HPDE6-E6E7 (cell line): ENCODE measurements around the gene ZNF598.
A peak's percentile ranks its signal among the peaks of the same experiment; 100 is the strongest.
"Not testable (repeated sequence)": the region's sequence is repeated elsewhere in the genome, so short reads cannot be mapped to it uniquely, and the experiment has no call there.

Experiments
- DNase-seq: peaks from one replicate; pipeline ENCODE4 v3.0.0; 2011; ENCODE audit warnings: missing footprints; ENCODE audit errors: extremely low spot score

ZNF598 gene

DNA sequence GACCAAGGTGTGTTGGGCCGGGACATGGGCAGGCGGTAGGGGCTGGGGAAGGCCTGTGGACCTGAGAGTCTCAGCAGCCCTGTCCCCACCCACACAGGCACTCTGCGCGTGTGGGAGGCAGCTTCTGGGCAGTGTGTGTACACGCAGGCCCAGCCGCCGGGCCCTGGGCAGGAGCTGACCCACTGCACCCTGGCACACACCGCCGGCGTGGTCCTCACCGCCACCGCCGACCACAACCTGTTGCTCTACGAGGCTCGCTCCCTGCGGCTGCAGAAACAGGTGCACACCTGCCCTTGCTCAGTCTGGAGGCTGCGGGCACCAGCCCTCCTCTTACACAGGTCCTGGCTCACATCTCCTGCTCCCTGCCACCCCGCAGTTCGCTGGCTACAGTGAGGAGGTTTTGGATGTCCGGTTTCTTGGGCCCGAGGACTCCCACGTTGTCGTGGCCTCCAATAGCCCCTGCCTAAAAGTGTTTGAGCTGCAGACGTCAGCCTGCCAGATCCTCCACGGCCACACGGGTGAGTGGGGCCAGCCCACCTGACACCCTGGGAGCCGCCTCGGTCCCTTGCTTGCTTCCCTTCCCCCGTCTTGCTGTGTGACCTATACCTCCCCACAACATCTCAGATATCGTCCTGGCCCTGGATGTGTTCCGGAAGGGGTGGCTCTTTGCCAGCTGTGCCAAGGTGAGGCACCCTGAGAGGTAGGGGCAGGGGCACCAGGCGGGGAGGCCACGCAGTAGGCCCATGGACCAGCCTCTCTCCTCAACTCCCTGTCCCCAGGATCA is 34.0 kb downstream of the ZNF598 start:
- no peak for DNase-seq

GRCh38 chr16:1974157-1975070 is 35.2 kb downstream of the ZNF598 start:
- DNase-seq: no peak

DNA sequence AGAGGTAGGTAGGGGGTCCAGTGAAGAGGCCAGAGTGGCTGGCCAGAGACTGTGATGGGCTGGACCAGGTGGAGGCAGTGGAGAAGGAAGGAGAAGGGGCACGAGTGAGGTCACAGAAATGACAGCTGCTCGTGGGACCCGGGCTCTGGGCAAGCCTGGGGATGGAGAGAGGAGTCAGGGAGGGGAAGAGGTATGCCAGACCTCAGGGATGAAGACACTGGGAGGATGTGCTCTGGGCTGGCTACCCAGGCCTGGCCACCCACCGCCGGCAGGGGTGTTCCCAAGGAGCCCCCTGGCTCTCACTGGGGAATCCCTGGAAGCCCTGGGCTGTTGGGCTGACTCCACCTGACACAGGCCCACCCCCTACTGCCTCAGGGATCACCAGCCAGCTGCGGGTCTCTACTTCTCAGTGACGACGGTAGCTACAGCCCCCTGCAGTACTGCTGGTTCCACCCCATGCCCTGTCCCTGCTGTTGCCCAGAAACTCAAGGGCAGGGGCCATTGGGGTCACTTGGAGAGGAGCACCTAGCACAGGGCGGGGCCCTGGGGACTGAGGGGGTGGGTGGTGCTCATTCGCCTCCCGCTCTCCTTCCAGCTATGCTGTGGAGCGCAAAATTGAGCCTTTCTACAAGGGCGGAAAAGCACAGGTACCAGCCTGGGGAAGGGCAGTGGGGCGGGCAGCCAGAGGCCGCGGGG is 36.0 kb downstream of the ZNF598 start:
- no peak for DNase-seq

GRCh38 chr16:1972490-1972877 is 37.1 kb downstream of the ZNF598 start:
- DNase-seq: no peak

- DNase-seq: peak; percentile 87
These were observed 37.7 kb downstream of the ZNF598 start, which contains the start of gene TBL3 for GRCh38 chr16:1971796-1972489. Gene TBL3 (plus strand): TSS chr16:1972053. CDS start chr16:1972165, 112 bp downstream.

DNA sequence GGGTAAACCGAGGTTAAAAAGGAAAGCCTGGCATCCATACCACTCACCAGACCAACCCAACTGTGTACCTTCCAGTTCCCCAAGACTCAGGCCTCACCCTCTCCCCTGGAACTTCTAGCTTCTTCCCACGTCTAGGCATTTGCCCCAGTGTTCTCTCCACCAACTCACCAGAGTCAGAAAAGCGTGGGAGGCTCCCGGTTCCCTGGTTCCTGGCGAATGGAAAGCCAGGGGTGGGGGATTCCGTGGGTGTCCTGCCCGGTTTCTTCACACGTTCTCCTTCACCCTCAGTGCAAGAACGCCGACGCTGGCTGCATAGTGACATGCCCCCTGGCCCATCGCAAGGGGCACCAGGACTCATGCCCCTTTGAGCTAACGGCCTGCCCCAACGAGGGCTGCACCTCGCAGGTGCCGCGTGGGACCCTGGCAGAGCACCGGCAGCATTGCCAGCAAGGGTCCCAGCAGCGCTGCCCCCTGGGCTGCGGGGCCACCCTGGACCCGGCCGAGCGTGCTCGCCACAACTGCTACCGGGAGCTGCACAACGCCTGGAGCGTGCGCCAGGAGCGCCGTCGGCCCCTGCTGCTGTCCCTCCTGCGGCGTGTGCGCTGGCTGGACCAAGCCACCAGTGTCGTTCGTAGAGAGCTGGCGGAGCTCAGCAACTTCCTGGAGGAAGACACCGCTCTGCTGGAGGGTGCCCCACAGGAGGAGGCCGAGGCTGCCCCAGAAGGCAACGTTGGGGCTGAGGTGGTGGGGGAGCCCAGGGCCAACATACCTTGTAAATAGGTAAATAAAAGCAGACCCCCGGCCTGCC is 41.3 kb downstream of the ZNF598 start:
- no peak for DNase-seq

DNA sequence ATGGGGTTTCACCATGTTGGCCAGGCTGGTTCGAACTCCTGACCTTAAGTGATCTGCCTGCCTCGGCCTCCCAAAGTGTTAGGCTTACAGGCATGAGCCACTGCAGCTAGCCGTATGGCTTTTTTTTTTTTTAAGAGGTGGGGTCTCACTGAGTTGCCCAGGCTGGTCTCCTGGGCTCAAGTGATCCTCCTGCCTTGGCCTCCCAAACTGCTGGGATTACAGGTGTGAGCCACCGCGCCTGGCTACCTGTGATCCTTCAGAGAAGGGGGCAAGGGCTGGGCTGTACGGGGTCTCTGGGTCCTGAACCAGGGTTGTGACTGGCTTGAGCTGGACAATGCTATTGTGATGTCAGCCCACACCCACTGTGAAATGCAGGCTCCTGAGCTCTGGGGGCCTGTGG is 43.2 kb downstream of the ZNF598 start, which contains the start of gene RNF151:
Gene RNF151 (plus strand): TSS at position 397 of the 400 bp plus-strand sequence. CDS start 26 bp downstream, outside the sequence.
- DNase-seq: no peak

DNA sequence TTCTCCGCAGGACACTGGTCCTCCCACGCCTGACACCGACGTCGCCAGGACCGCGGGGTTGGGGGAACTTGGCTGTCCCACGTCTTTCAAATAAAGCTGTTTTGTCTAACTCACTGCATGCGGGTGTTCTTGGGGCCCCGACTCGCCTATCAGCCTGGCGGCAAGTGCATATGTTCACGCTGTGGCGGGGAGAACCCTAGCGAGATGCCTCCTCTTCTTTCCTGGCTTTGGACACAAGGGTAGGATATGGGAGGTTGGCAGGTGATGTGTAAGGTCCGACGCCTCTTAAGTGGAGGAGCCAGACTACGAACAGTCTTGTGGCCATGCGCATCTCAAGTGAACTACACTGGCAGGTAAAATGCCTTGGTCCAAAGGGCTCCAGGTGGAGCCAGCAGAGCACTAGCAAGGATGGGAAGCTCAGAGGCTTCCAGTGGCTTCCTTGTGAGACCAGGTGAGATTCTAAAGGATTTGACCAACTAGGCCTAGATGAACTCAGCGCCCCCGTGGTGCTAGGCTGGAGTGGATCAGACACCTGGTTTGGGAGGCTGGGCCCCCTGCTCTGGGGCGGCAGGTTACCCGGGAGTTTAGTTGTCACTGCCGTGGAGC is 44.1 kb downstream of the ZNF598 start:
- no peak for DNase-seq

DNA sequence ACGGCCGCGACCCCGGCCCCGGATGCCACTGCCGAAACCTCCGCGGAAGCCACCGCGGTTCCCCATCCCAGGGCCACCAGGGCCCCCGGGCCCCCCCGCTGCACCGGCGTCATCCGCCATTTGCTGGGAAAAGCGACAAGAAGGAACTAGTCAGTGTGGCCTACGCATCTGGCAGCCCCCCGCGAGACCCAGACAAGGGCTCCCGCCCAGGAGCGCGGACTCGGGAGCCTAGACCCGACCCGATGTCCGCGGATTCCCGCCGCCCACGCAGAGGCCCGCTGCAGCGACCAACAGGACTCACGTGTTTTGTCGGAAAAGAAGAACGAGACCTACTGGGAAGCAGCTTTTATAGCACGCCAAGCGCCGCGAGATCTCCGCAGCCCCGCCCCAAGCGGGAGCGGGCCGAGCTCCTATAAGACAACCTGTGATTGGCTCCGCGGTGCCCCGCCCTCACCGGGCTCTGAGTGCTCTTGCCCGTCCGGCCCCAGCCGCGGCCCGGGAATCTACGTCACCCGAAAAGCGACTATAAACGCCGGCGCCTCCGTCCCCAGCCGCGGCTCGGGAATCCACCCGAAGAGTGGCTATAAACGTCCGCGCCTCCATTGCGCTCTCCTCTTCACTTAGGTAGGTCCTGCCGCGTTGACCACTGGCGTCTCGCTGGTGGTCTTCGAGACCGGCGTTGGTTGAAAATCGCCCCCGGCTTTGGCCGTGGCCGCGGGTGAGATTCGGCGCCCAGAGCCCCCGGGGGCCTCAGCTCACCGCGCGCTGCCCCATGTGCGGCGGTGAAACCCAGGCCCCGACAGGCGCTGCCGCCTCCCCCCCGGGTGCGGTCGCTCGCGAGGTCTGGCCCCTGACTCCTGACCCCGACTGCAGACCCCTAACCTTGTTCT is 44.9 kb downstream of the ZNF598 start, which contains the start of gene RPS2:
Gene RPS2 (minus strand): TSS at position 321 of the 890 bp plus-strand sequence. CDS start 201 bp downstream, at position 120.
- peak; percentile 98 for DNase-seq

DNA sequence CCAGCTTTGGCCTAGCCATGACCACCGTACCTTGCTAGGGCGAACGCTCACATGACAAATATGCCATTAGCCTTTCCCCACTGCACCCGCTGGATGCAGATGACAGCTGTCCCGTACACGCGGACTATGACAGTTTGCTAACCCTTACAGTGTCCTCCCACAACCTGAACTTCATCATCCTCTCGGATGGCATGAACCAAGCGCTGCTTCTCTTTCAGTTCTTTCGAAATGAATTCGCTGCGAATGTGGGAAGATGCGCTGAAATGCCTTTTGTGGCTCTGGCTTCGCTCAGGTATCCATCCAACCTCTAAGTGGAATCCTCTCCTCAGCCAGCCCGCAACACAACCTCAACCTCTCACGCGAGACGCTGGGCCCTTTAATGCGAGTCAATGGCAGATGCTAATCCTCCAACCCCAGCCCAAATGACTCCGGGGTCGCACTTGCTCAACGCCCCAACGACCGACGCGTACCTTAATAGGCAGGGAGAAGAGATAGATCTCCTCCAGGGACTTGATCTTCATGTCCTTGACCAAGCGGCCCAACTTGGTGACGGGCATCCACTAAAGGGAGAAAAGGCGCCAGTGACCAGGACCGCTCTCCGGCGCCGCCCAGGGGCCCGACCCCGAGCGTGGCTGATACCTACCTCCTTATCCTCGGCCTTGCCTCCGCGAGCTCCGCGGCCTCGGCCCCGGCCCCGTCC is 45.7 kb downstream of the ZNF598 start:
- DNase-seq: no peak

- not testable (repeated sequence) for DNase-seq
These were observed 47.2 kb downstream of the ZNF598 start for GRCh38 chr16:1962161-1963153.

- no peak for DNase-seq
These were observed 48.0 kb downstream of the ZNF598 start for GRCh38 chr16:1961651-1962067.

DNA sequence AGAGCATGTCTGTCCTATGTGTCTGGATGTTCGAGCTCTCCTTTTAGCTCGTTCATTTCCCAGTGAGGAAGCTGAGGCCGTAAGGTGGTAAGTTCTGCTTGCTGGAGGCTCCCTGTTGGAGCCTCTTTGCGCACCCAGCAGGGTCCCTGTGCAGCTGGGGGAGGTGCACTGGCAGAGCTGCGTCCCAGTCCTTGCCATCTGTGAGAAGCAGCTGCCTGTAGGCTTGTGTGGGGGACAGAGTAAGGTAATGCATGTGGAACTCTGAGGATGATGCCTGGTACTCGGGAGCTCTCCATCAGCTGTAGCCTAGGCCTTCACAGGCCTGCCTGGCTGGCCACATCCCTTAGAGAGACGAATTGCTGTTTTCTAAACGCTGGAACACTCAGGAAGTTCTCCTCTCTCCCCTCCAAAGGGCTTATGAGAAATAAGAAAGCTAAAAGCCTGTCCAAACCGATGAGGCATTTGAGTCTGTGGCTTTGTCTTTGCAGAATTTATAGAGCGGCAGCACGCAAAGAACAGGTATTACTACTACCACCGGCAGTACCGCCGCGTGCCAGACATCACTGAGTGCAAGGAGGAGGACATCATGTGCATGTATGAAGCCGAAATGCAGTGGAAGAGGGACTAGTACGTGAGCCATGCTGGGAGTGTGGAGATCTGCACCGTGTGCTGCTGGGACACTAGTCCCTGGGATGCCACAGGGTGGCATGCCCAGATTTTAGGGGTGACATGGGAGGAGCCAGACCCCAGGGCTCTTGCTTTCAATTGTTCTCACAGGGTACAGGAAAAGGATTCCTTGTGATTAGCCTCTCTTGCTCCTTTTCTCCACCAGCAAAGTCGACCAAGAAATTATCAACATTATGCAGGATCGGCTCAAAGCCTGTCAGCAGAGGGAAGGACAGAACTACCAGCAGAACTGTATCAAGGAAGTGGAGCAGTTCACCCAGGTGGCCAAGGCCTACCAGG is 48.7 kb downstream of the ZNF598 start:
- DNase-seq: no peak

- peak; percentile 69 for DNase-seq
These were observed 50.2 kb downstream of the ZNF598 start, which contains the start of gene NDUFB10 for GRCh38 chr16:1959269-1960039. Gene NDUFB10 (plus strand): TSS chr16:1959538. CDS start chr16:1959625, 87 bp downstream.
